Measurements from ENCODE around the gene MRM2.

DNA sequence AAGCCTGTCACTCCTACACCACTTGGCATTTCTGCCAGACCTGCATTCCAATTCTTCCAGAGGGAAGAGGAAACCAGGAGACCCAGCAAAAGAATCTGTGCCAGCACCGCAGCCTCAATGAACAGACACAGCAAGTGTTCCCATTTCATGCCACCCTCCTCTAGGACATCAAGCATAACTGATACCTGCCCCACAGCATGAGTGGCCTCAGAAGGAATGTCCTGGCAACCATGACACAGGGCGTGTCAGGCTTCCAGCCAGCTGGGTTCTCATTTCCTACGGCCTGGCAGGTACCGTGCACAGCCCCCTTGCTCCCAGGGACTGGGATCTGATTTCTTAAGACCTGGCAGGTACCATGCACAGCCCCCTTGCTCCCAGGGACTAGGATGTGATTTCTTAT, 17.1 kb downstream of the MRM2 start:
- TF ChIP-seq, protein P1, sequence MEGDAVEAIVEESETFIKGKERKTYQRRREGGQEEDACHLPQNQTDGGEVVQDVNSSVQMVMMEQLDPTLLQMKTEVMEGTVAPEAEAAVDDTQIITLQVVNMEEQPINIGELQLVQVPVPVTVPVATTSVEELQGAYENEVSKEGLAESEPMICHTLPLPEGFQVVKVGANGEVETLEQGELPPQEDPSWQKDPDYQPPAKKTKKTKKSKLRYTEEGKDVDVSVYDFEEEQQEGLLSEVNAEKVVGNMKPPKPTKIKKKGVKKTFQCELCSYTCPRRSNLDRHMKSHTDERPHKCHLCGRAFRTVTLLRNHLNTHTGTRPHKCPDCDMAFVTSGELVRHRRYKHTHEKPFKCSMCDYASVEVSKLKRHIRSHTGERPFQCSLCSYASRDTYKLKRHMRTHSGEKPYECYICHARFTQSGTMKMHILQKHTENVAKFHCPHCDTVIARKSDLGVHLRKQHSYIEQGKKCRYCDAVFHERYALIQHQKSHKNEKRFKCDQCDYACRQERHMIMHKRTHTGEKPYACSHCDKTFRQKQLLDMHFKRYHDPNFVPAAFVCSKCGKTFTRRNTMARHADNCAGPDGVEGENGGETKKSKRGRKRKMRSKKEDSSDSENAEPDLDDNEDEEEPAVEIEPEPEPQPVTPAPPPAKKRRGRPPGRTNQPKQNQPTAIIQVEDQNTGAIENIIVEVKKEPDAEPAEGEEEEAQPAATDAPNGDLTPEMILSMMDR (IDR thresholded peaks at IDR 0.05), result no peak
- no peak for TF ChIP-seq ZFX (IDR thresholded peaks at IDR 0.05; ENCODE audit: borderline replicate concordance)
